Keratinocyte (primary cell): ENCODE results near the gene WDR70. TPM values are rescaled to one million over a fixed set of nuclear protein-coding genes. Genes with fewer than 3 reads are reported as not detected.

Experiments used
- DNase-seq: peaks from one replicate; pipeline ENCODE4 v3.0.0-alpha.2; 2011; ENCODE audit warnings: low read depth, missing footprints, low spot score
- FAIRE-seq: peaks from 2 replicates; lab custom pipeline; 2011; peaks lifted over from hg19 to GRCh38; lab: Jason Lieb, UNC
- H2AFZ ChIP-seq: 2 replicates; pipeline ENCODE4 v1.6.0; 2012; ENCODE audit warnings: low read length, control low read depth, inconsistent platforms; ENCODE audit not compliant: control insufficient read depth
- H3K27ac ChIP-seq: 2 replicates; pipeline ENCODE4 v1.5.1; 2011; ENCODE audit warnings: low read length; ENCODE audit not compliant: control insufficient read depth, insufficient read depth
- H3K27me3 ChIP-seq: 3 replicates; pipeline ENCODE4 v1.6.0; 2011; ENCODE audit warnings: low read length; ENCODE audit not compliant: control insufficient read depth, insufficient read depth; ENCODE audit errors: extremely low read depth
- H3K36me3 ChIP-seq, 2 experiments: 2 replicates in 1 of 2; 3 replicates in 1 of 2; pipeline ENCODE4 v1.5.1; 2011; ENCODE audit warnings: low read length in 2 of 2, mild to moderate bottlenecking in 1 of 2; ENCODE audit not compliant: control insufficient read depth in 2 of 2, insufficient read depth in 2 of 2; ENCODE audit errors: extremely low read depth in 1 of 2
- H3K4me1 ChIP-seq: 3 replicates; pipeline ENCODE4 v1.5.1; 2011; ENCODE audit warnings: low read length; ENCODE audit not compliant: control insufficient read depth, insufficient read depth; ENCODE audit errors: extremely low read depth
- H3K4me2 ChIP-seq: 3 replicates; pipeline ENCODE4 v1.6.0; 2011; ENCODE audit warnings: low read depth, low read length; ENCODE audit not compliant: control insufficient read depth, insufficient read depth; ENCODE audit errors: extremely low read depth
- H3K4me3 ChIP-seq, 3 experiments: fragments of 200-600 bp in 1 of 3; sonication (generic) in 1 of 3; 2 replicates in 2 of 3; 3 replicates in 1 of 3; pipeline ENCODE4 v1.5.1; 2011 to 2016; ENCODE audit warnings: low read length in 3 of 3, mild to moderate bottlenecking in 3 of 3, control low read depth in 2 of 3, inconsistent platforms in 1 of 3, low read depth in 1 of 3, mixed read lengths in 1 of 3, mixed run types in 1 of 3, moderate library complexity in 1 of 3; ENCODE audit not compliant: control insufficient read depth in 2 of 3, insufficient read depth in 2 of 3; ENCODE audit errors: extremely low read depth in 1 of 3
- H3K79me2 ChIP-seq: 2 replicates; pipeline ENCODE4 v1.6.0; 2012; ENCODE audit warnings: low read length; ENCODE audit not compliant: control insufficient read depth, insufficient read depth
- H3K9ac ChIP-seq: 3 replicates; pipeline ENCODE4 v1.6.0; 2011; ENCODE audit warnings: low read length; ENCODE audit not compliant: control insufficient read depth, insufficient read depth; ENCODE audit errors: extremely low read depth
- H3K9me1 ChIP-seq: 3 replicates; pipeline ENCODE4 v1.6.0; 2011; ENCODE audit warnings: low read length; ENCODE audit not compliant: control insufficient read depth, insufficient read depth; ENCODE audit errors: extremely low read depth
- H3K9me3 ChIP-seq: 2 replicates; pipeline ENCODE4 v1.5.1; 2012; ENCODE audit warnings: low read depth, low read length; ENCODE audit not compliant: control insufficient read depth
- H4K20me1 ChIP-seq: 3 replicates; pipeline ENCODE4 v1.6.0; 2011; ENCODE audit warnings: low read length; ENCODE audit not compliant: control insufficient read depth, insufficient read depth; ENCODE audit errors: extremely low read depth
- EZH2 ChIP-seq: IDR thresholded peaks from one replicate; pipeline ENCODE4 v1.6.1; 2012; ENCODE audit warnings: inconsistent platforms, mild to moderate bottlenecking, low read length, moderate library complexity
- dilution Hi-C: fragments of 300-500 bp; cut with MboI; formaldehyde crosslinking; loops from one replicate; pipeline ENCODE4 v1.7.0; 2020; ENCODE audit warnings: low sequenced_read_pairs; ENCODE audit not compliant: extremely low pct_ligation_motif_present
- polyA plus RNA-seq, 5 experiments: library from polyadenylated mRNA; depleted of rRNA in 3 of 5; stranded (reverse) in 3 of 5; stranded (forward) in 1 of 5; unstranded in 1 of 5; fragments of >200 nt; gene quantifications; 1 replicate in 1 of 5; 2 replicates in 3 of 5; 3 replicates in 1 of 5; pipeline versions ENCODE4 v1.2.1 to v1.2.3, GENCODE V29; 2011 to 2012; ENCODE audit warnings: missing spikeins in 2 of 5, low read depth in 1 of 5, low replicate concordance in 1 of 5
- TF ChIP-seq, protein P1 (sequence below), 3 experiments: IDR thresholded peaks in 1 of 3; conservative IDR thresholded peaks in 1 of 3; optimal IDR thresholded peaks in 1 of 3; 2 replicates in 2 of 3; 3 replicates in 1 of 3; pipeline versions ENCODE3 to v1.5.1; 2011; ENCODE audit warnings: low read length in 3 of 3, mild to moderate bottlenecking in 3 of 3, moderate library complexity in 2 of 3, control low read depth in 1 of 3, inconsistent platforms in 1 of 3; ENCODE audit not compliant: insufficient read depth in 2 of 3; ENCODE audit errors: extremely low read depth in 1 of 3

The WDR70 gene
- polyA plus RNA-seq, 1 donor (not counting 4 experiments of a cell fraction or from before 2014, with no cell fraction given) = 25.1 TPM

DNA sequence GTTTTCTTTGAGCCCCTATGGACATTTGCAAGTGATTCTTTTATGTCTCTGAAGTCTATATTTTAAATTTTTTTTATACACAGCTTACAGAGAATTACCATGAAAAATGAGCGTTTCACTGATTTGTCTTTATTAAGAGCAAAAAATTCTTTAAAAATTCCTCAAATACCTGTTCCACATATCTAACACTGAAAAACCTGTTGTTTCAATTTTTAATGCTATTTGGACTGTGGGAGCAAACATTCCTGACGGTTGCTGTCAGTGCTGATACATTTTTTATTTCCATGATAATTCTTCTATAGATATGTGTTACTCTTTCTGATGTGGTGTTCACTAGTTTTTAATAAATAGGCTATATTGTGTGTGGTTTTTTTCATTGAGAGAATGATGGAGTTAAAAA, 261.0 kb downstream of the WDR70 start:
- Histone ChIP-seq H3K9me3 (no peaks in the 10 kb centered on the region), H3K4me1 (no peaks in the 10 kb centered on the region), H3K36me3 (no peaks in the 10 kb centered on the region), H3K27ac (no peak overlapping the region), H4K20me1 (no peaks in the 10 kb centered on the region), H3K4me2 (no peak overlapping the region), H3K79me2 (no peaks in the 10 kb centered on the region), H2AFZ (no peak overlapping the region), H3K9me1 (no peaks in the 10 kb centered on the region), H3K27me3 (no peaks in the 10 kb centered on the region), H3K4me3 (no peak overlapping the region), H3K9ac (no peak overlapping the region)
- FAIRE-seq (no peak), DNase-seq (no peak)
- TF ChIP-seq, protein P1, sequence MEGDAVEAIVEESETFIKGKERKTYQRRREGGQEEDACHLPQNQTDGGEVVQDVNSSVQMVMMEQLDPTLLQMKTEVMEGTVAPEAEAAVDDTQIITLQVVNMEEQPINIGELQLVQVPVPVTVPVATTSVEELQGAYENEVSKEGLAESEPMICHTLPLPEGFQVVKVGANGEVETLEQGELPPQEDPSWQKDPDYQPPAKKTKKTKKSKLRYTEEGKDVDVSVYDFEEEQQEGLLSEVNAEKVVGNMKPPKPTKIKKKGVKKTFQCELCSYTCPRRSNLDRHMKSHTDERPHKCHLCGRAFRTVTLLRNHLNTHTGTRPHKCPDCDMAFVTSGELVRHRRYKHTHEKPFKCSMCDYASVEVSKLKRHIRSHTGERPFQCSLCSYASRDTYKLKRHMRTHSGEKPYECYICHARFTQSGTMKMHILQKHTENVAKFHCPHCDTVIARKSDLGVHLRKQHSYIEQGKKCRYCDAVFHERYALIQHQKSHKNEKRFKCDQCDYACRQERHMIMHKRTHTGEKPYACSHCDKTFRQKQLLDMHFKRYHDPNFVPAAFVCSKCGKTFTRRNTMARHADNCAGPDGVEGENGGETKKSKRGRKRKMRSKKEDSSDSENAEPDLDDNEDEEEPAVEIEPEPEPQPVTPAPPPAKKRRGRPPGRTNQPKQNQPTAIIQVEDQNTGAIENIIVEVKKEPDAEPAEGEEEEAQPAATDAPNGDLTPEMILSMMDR (optimal IDR thresholded peaks at IDR 0.05 in 1 of 3, IDR thresholded peaks at IDR 0.05 in 1 of 3, conservative IDR thresholded peaks at IDR 0.05 in 1 of 3; ENCODE audit: extremely low read depth in 1 of 3, insufficient read depth in 2 of 3, low read length in 3 of 3) = no peak
- no peak for TF ChIP-seq EZH2
- dilution Hi-C loops = no loop called here

DNA sequence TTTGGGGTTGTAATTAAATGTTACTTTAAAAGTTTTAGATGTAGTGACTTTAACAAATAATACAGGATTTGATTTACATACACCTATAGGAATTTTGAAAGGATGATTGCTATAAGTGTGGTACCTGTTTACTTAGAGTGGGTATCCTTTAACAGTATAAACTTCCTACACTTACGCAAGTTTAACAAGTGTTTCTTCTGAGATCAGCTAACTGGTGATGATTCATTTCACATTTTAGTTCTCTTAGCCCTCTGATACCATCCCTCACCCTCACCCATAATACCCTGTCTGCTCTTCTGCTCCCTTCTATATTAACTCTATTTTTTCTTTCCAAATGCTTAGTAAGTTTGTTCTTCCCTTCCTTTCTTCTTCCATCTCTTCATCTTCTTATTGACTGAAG, 262.8 kb downstream of the WDR70 start:
- Histone ChIP-seq H3K4me1 (no peaks in the 10 kb centered on the region), H3K4me3 (no peak overlapping the region), H3K79me2 (no peaks in the 10 kb centered on the region), H3K36me3 (no peaks in the 10 kb centered on the region), H4K20me1 (no peaks in the 10 kb centered on the region), H3K9ac (no peak overlapping the region), H3K9me3 (no peaks in the 10 kb centered on the region), H3K27ac (no peak overlapping the region), H3K4me2 (no peak overlapping the region), H3K27me3 (no peaks in the 10 kb centered on the region), H2AFZ (no peak overlapping the region), H3K9me1 (no peaks in the 10 kb centered on the region)
- dilution Hi-C loops = no loop called here
- TF ChIP-seq, protein P1 (optimal IDR thresholded peaks at IDR 0.05 in 1 of 3, IDR thresholded peaks at IDR 0.05 in 1 of 3, conservative IDR thresholded peaks at IDR 0.05 in 1 of 3; ENCODE audit: extremely low read depth in 1 of 3, insufficient read depth in 2 of 3, low read length in 3 of 3) = no peak
- TF ChIP-seq EZH2 = no peak
- no peak for DNase-seq
- FAIRE-seq = no peak
